Measurements from ENCODE around the gene LAGE3. TPM values are rescaled to one million over a fixed set of nuclear protein-coding genes. Genes with fewer than 3 reads are reported as not detected.

Gene LAGE3
- total and polyA plus RNA-seq, 2 of the 13 experiments (the other 11 are each of a cell fraction or from before 2014, with no cell fraction given), result 7.6 to 12.7 TPM

GRCh38 chrX:154436983-154437752, 41.9 kb downstream of the LAGE3 start, which contains the start of gene GDI1 (continued):
- no peak for TF ChIP-seq MLXIP (CRISPR knock-in tag; IDR thresholded peaks at IDR 0.05; ENCODE audit: borderline replicate concordance)
- peak; percentile 31; the same call in 1 of the 2 replicates for TF ChIP-seq CHD2 (IDR thresholded peaks at IDR 0.05; ENCODE audit: low read depth, low read length)
- peak; percentile 93 for TF ChIP-seq YY1 (IDR thresholded peaks at IDR 0.05; ENCODE audit: insufficient read depth, insufficient replicate concordance, low read depth, low read length)
- TF ChIP-seq POLR2G (IDR thresholded peaks at IDR 0.05; ENCODE audit: low read depth, low read length), result peak; percentile 63
- no peak for TF ChIP-seq ZMYM3 (CRISPR knock-in tag; IDR thresholded peaks at IDR 0.05)
- TF ChIP-seq ZSCAN21 (CRISPR knock-in tag; IDR thresholded peaks at IDR 0.05; ENCODE audit: borderline replicate concordance), result no peak
- no peak for TF ChIP-seq ZBTB3 (CRISPR knock-in tag; IDR thresholded peaks at IDR 0.05; ENCODE audit: borderline replicate concordance, low read depth)
- no peak for TF ChIP-seq HMGXB4 (CRISPR knock-in tag; IDR thresholded peaks at IDR 0.05; ENCODE audit: borderline replicate concordance in 1 of 2, low read depth in 1 of 2)
- TF ChIP-seq THRA (CRISPR knock-in tag; IDR thresholded peaks at IDR 0.05; ENCODE audit: borderline replicate concordance), result no peak
- no peak for TF ChIP-seq KDM5A (IDR thresholded peaks at IDR 0.05; ENCODE audit: borderline replicate concordance, low read length)
- TF ChIP-seq TCF12 (IDR thresholded peaks at IDR 0.05), result no peak
- 0 out of 2 replicates have a peak, but pooled peaks have one; percentile 35 for TF ChIP-seq TCF12 (CRISPR knock-in tag; IDR thresholded peaks at IDR 0.05)
- no peak for TF ChIP-seq SIX4 (CRISPR knock-in tag; IDR thresholded peaks at IDR 0.05)
- TF ChIP-seq ZNF790 (CRISPR knock-in tag; IDR thresholded peaks at IDR 0.05; ENCODE audit: borderline replicate concordance), result no peak
- TF ChIP-seq SP4 (CRISPR knock-in tag; IDR thresholded peaks at IDR 0.05), result peak; percentile 63; the same call in 1 of the 2 replicates
- TF ChIP-seq ZSCAN22 (CRISPR knock-in tag; IDR thresholded peaks at IDR 0.05), result peak; percentile 28; the same call in 1 of the 2 replicates
- peak; percentile 66 for TF ChIP-seq SKI (IDR thresholded peaks at IDR 0.05; ENCODE audit: partially characterized antibody)
- TF ChIP-seq ZFX (CRISPR knock-in tag; IDR thresholded peaks at IDR 0.05; ENCODE audit: low read depth), result peak; percentile 18; the same call in 1 of the 2 replicates
- peak; percentile 46; the same call in 1 of the 2 replicates for TF ChIP-seq ZNF574 (CRISPR knock-in tag; IDR thresholded peaks at IDR 0.05)
